Stimulated activated CD8-positive, alpha-beta memory T cell treated with anti-CD3 and anti-CD28 coated beads, Interleukin-4, amount 100 ng/mL, for 1 hour (primary cell): Measurements from ENCODE around the gene LSM11.

Source experiments
- DNase-seq, 2 donors: peaks; one replicate each; pipeline ENCODE4 v3.0.0-alpha.2; 2020; ENCODE audit warnings: low read depth in 2 of 2, low spot score in 1 of 2

Gene LSM11

DNA sequence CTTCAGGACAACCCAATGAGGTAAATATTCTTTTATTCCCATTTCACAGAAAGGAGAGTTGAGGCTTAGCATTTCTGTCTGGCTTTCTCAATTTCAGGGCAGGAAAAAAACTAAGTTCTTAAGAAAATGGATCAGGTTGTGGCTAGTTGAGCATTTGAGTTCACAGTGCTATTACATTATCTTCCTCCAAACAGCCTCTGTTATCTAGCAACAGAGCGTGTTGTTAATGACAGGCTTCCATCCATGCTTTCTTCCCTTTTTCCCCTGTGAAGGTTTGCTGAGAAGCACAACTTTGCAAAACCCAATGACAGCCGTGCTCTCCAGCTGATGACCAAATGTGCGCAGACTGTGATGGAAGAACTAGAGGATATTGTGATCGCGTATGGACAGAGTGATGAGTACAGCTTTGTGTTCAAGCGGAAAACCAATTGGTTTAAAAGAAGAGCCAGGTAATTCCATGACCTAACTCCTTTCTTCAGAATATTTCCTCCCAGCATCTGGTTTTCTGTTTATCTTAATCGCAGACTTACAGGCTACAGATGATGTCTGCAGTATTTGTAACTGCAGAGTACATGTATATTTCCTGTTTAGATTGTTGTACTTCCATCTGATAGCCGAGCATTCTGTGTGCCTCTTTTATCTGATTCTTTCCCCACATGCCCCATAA lies 10.8 kb upstream of the LSM11 start:
- DNase-seq = no peak

- no peak for DNase-seq
Measured at GRCh38 chr5:157734436-157734835, 9.1 kb upstream of the LSM11 start.

DNA sequence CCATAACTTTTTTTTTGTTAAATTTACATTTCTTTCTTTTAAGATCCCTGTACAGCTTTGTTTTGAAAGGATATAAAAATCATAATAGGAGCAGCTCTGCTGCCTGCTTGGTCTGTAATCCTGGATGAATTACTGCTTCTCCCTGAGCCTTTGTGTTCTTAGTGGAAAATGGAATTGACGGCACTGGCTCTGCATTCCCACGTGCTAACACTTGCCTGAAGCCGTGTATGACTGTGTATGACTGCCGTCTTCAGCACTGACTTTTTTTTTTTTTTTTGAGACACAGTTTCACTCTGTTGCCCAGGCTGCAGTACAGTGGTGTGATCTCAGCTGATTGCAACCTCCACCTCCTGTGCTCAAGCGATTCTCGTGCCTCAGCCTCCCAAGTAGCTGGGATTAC lies 7.5 kb upstream of the LSM11 start:
- DNase-seq = no peak

GRCh38 chr5:157739388-157740228 lies 3.9 kb upstream of the LSM11 start:
- DNase-seq = no peak

- no peak for DNase-seq
Measured at GRCh38 chr5:157740229-157740610, 3.3 kb upstream of the LSM11 start.

- no peak for DNase-seq
Measured at GRCh38 chr5:157741131-157741530, 2.4 kb upstream of the LSM11 start.

- no peak for DNase-seq
Measured at GRCh38 chr5:157744051-157745011, 819 bp downstream of the LSM11 start.

- no peak for DNase-seq
Measured at GRCh38 chr5:157745041-157745456, 1.5 kb downstream of the LSM11 start.

- DNase-seq = no peak
Measured at GRCh38 chr5:157747173-157747740, 3.7 kb downstream of the LSM11 start.

GRCh38 chr5:157747766-157748700 lies 4.5 kb downstream of the LSM11 start:
- no peak for DNase-seq

GRCh38 chr5:157748760-157749461 lies 5.4 kb downstream of the LSM11 start:
- DNase-seq = no peak

GRCh38 chr5:157749462-157749799 lies 5.9 kb downstream of the LSM11 start:
- no peak for DNase-seq

GRCh38 chr5:157750320-157750719 lies 6.8 kb downstream of the LSM11 start:
- no peak for DNase-seq

GRCh38 chr5:157756122-157756521 lies 12.6 kb downstream of the LSM11 start:
- no peak for DNase-seq

- no peak for DNase-seq
Measured at GRCh38 chr5:157758706-157759105, 15.2 kb downstream of the LSM11 start.

DNA sequence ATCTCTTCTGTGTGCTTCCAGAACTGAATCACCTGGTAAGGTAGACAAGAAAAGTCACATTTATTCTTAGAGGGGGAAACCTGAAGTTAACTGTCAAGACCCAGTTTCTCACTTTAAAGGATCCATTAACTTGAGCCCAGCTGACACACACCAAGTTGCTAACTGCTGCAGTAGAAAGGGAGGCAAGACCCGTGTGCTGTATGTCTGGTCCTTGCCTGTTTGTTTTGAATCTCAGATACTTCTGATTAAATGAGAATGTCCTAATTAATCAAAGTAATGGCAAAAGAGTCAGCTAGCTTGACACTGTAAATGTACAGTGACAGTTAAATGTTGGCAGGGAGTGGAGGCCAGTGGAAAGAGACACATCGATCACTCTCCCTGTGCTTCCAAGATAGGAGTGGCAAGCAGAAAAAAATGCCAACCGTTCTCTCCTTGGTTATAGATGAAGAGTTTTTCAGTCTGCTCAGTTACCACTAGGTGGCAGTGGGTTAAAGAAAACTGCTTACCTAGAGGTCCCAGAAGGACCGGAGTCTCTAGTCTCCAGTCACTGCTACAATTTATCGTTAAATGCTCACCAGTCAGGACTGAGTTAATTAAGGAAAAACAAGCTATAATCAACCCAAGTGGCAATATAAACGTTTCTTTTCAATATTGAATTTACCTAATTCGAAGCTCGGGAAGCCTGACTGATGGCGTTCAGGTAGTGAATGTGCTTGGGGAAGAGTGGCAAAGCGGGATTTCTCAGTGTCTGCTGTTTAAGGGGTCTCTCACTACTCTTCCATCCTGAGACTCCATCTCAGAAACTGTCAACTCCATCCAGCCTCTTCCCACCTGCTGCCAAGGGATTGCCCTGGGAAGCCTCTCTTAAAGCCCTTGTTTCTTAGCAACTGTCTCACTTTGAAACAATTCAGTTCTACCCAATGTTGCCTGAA lies 18.4 kb downstream of the LSM11 start:
- no peak for DNase-seq

DNA sequence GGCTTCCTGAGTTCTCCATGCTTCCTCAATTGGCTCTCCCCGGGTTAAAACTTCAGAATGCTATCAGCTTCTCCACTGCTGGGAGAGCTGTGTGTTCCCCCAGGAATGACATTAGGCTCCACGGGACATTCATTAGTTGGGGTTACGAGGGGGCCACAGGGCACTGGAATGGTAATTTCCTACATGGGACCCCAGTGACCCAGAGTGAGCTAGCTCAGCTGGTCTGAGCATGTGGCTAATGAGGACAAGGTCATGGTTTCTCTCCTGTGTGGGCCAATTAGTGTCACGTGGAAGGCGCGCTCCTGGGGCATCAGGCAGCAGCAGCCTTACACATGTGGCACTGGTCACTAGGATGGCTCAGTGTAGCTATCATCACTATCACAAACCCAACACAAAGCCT lies 21.0 kb downstream of the LSM11 start:
- no peak for DNase-seq

DNA sequence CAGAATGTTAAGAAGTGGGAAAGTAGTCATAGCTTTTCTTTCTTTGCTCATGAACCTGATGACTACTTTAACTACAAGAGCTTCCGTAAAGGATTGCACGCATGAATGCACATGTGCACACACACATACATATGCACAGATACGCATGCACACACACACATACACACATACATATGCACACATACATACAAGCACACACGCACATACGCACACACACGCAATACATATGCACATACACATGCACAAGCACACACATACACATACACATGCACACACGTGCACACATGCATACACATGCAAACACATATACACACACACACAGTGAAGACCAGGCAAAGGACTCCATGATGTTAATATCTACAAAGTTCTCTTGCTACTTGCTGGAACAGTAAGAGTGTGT lies 22.9 kb downstream of the LSM11 start:
- DNase-seq = no peak

- no peak for DNase-seq
Measured at GRCh38 chr5:157766902-157767301, 23.4 kb downstream of the LSM11 start.
